ENCODE data around the gene ZNHIT3. TPM values are rescaled to one million over a fixed set of nuclear protein-coding genes. Genes with fewer than 3 reads are reported as not detected.

Gene ZNHIT3
- total and polyA plus RNA-seq, 2 of the 13 experiments (the other 11 are each of a cell fraction or from before 2014, with no cell fraction given) = 66.6 to 77.4 TPM

GRCh38 chr17:36461330-36462110, 25.0 kb upstream of the ZNHIT3 start:
- intact Hi-C loops (cut with micrococcal nuclease; ENCODE audit: unreplicated experiment) = no loop called here
- CTCF ChIA-PET (ENCODE audit: low intra/inter-chr PET ratio, low total read pairs) = no interaction called here
- H3K36me3 ChIP-seq (replicated peaks in 1 of 2; ENCODE audit: control insufficient read depth in 1 of 2, insufficient read depth in 2 of 2, low read length in 2 of 2) = no peaks in the 10 kb centered on the region
- FAIRE-seq = no peak
- POLR2A ChIA-PET = no interaction called here
- DNase-seq (ENCODE audit: low spot score) = no peak
- no peak overlapping the region for H3K27ac ChIP-seq (ENCODE audit: extremely low read length, insufficient read depth, low read length)
- no peak overlapping the region for H3K9ac ChIP-seq (ENCODE audit: insufficient read depth, low read depth, low read length)
- H3K4me3 ChIP-seq (replicated peaks in 1 of 3; ENCODE audit: insufficient read depth in 1 of 3, low read depth in 2 of 3, low read length in 3 of 3) = no peak overlapping the region
- no peaks in the 10 kb centered on the region for H3K9me3 ChIP-seq (ENCODE audit: low read length)
- TF ChIP-seq RARA (CRISPR knock-in tag; IDR thresholded peaks at IDR 0.05) (no peak), WIZ (CRISPR knock-in tag; IDR thresholded peaks at IDR 0.05) (no peak), PRPF4 (IDR thresholded peaks at IDR 0.05; ENCODE audit: low read depth, low read length, poor library complexity, severe bottlenecking) (no peak), RAD21 (CRISPR knock-in tag; IDR thresholded peaks at IDR 0.05) (no peak), TERF1 (CRISPR knock-in tag; IDR thresholded peaks at IDR 0.05) (no peak), TBX2 (CRISPR knock-in tag; IDR thresholded peaks at IDR 0.05; ENCODE audit: borderline replicate concordance) (no peak), PAF1 (CRISPR knock-in tag; IDR thresholded peaks at IDR 0.05) (no peak), ZNF850 (CRISPR knock-in tag; conservative IDR thresholded peaks at IDR 0.05) (no peak), NFYC (CRISPR knock-in tag; IDR thresholded peaks at IDR 0.05) (no peak), ZBTB34 (CRISPR knock-in tag; IDR thresholded peaks at IDR 0.05) (no peak), STAT6 (CRISPR knock-in tag; IDR thresholded peaks at IDR 0.05; ENCODE audit: borderline replicate concordance) (no peak), ZNF749 (CRISPR knock-in tag; IDR thresholded peaks at IDR 0.05; ENCODE audit: borderline replicate concordance) (no peak), TIGD3 (CRISPR knock-in tag; IDR thresholded peaks at IDR 0.05; ENCODE audit: borderline replicate concordance) (no peak), PBX2 (CRISPR knock-in tag; IDR thresholded peaks at IDR 0.05) (no peak), ZNF775 (CRISPR knock-in tag; IDR thresholded peaks at IDR 0.05; ENCODE audit: borderline replicate concordance) (no peak)
- no peak overlapping the region for H2AFZ ChIP-seq (ENCODE audit: low read length)
- H4K20me1 ChIP-seq (ENCODE audit: insufficient read depth, low read length) = no peaks in the 10 kb centered on the region
- in situ Hi-C loops (cut with HindIII; ENCODE audit: extremely low pct_ligation_motif_present, low pct_unique_long_range_greater_than_20kb) = no loop called here
- WGBS (ENCODE audit: low lambda C conversion rate) = 1% methylated on average over 8 of the region's 10 CpGs
- H3K4me1 ChIP-seq (ENCODE audit: insufficient read depth, low read length) = no peaks in the 10 kb centered on the region
- peaks cover 2 to 15% of the 10 kb centered on the region in 2 experiments; a peak in 2 of 5 replicates for H3K27me3 ChIP-seq (ENCODE audit: control insufficient read depth in 1 of 2, insufficient read depth in 2 of 2, low read length in 2 of 2)
- no peak for ATAC-seq
- no peaks in the 10 kb centered on the region for H3K79me2 ChIP-seq (ENCODE audit: insufficient read depth, low read length)
- BruUV-seq (replicated peaks) = no TSS peak
- H3K4me2 ChIP-seq (ENCODE audit: low read depth, low read length) = no peak overlapping the region
